WTC11 (cell line): Measurements from ENCODE around the gene PIGN. TPM values are rescaled to one million over a fixed set of nuclear protein-coding genes. Genes with fewer than 3 reads are reported as not detected.

Experiments used
- ATAC-seq: fragments of 200-7000 bp; cut with Tn5 transposase; 2 replicates; pipeline ENCODE4 v1.10.0; 2021; ENCODE audit warnings: mild to moderate bottlenecking, moderate library complexity
- CTCF ChIA-PET: fragments of 300-600 bp; sonication (Branson Sonifier 250); formaldehyde crosslinking; loops from one replicate; lab custom pipeline; 2021; ENCODE audit warnings: antibody characterized with exemption; lab: Charles Lee
- POLR2A ChIA-PET: fragments of 350-600 bp; sonication (Branson Sonifier 250); formaldehyde crosslinking; loops from one replicate; lab custom pipeline; 2021; ENCODE audit warnings: antibody characterized with exemption; lab: Charles Lee
- DNase-seq: peaks from one replicate; pipeline ENCODE4 v3.0.0; 2021; ENCODE audit warnings: low spot score
- H3K27ac Mint-ChIP-seq: 2 replicates; pipeline ENCODE4 v1.8.0; 2021; ENCODE audit warnings: mixed read lengths
- H3K27me3 Mint-ChIP-seq: 2 replicates; pipeline ENCODE4 v1.8.0; 2021; ENCODE audit warnings: low read depth, mild to moderate bottlenecking, moderate library complexity, mixed read lengths
- H3K36me3 Mint-ChIP-seq: 2 replicates; pipeline ENCODE4 v1.8.0; 2021; ENCODE audit warnings: mixed read lengths
- H3K4me1 Mint-ChIP-seq: 2 replicates; pipeline ENCODE4 v1.8.0; 2022; ENCODE audit warnings: mixed read lengths
- H3K4me3 Mint-ChIP-seq: 2 replicates; pipeline ENCODE4 v1.8.0; 2021; ENCODE audit warnings: mild to moderate bottlenecking, moderate library complexity, mixed read lengths
- H3K9me3 Mint-ChIP-seq: 2 replicates; pipeline ENCODE4 v1.8.0; 2021; ENCODE audit warnings: mixed read lengths
- AFF4 ChIP-seq: sonication (generic); formaldehyde crosslinking; IDR thresholded peaks from 2 replicates; pipeline ENCODE4 v1.8.1; 2023; ENCODE audit warnings: mild to moderate bottlenecking, missing genetic modification reagents, borderline replicate concordance
- ATF1 ChIP-seq: sonication (generic); formaldehyde crosslinking; IDR thresholded peaks from 2 replicates; pipeline ENCODE4 v1.8.1; 2023; ENCODE audit warnings: mild to moderate bottlenecking, moderate library complexity, missing genetic modification reagents
- ATF2 ChIP-seq: sonication (generic); formaldehyde crosslinking; IDR thresholded peaks from 2 replicates; pipeline ENCODE4 v1.8.1; 2022; ENCODE audit warnings: low read depth, missing genetic modification reagents, borderline replicate concordance
- CDX4 ChIP-seq: fragments of 250-450 bp; sonication (Bioruptor Pico); IDR thresholded peaks from 2 replicates; pipeline ENCODE4 v1.9.0; 2021; ENCODE audit warnings: moderate library complexity, mild to moderate bottlenecking, inconsistent platforms, borderline replicate concordance
- CREM ChIP-seq: sonication (generic); formaldehyde crosslinking; IDR thresholded peaks from 2 replicates; pipeline ENCODE4 v1.8.1; 2022; ENCODE audit warnings: mild to moderate bottlenecking, missing genetic modification reagents, moderate library complexity
- E2F4 ChIP-seq: sonication (generic); formaldehyde crosslinking; IDR thresholded peaks from 2 replicates; pipeline ENCODE4 v1.8.1; 2022; ENCODE audit warnings: low read depth, mild to moderate bottlenecking, moderate library complexity, missing genetic modification reagents, borderline replicate concordance
- ELF4 ChIP-seq: sonication (generic); formaldehyde crosslinking; IDR thresholded peaks from 2 replicates; pipeline ENCODE4 v1.8.1; 2022; ENCODE audit warnings: low read depth, mild to moderate bottlenecking, moderate library complexity, missing genetic modification reagents
- ERG ChIP-seq: fragments of 250-450 bp; sonication (Bioruptor Pico); IDR thresholded peaks from 2 replicates; pipeline ENCODE4 v1.8.0; 2021; ENCODE audit warnings: mild to moderate bottlenecking
- ETV6 ChIP-seq: sonication (generic); formaldehyde crosslinking; IDR thresholded peaks from 2 replicates; pipeline ENCODE4 v1.8.1; 2022; ENCODE audit warnings: mild to moderate bottlenecking, missing genetic modification reagents
- GRHL2 ChIP-seq: fragments of 250-450 bp; sonication (Bioruptor Pico); IDR thresholded peaks from 2 replicates; pipeline ENCODE4 v1.8.0; 2022; ENCODE audit warnings: mild to moderate bottlenecking, moderate library complexity; ENCODE audit not compliant: insufficient replicate concordance, severe bottlenecking
- HMGA2 ChIP-seq: fragments of 250-450 bp; sonication (Bioruptor Pico); IDR thresholded peaks from 2 replicates; pipeline ENCODE4 v1.4.0; 2021; ENCODE audit warnings: mild to moderate bottlenecking, moderate library complexity
- NFYB ChIP-seq: sonication (generic); formaldehyde crosslinking; conservative IDR thresholded peaks from 2 replicates; pipeline ENCODE4 v1.8.0; 2022; ENCODE audit warnings: low read depth, missing genetic modification reagents
- NR2C2 ChIP-seq: sonication (generic); formaldehyde crosslinking; IDR thresholded peaks from 2 replicates; pipeline ENCODE4 v1.8.0; 2022; ENCODE audit warnings: mild to moderate bottlenecking, missing genetic modification reagents
- PRRX2 ChIP-seq: fragments of 250-450 bp; sonication (Bioruptor Pico); IDR thresholded peaks from 2 replicates; pipeline ENCODE4 v1.8.0; 2021; ENCODE audit warnings: mild to moderate bottlenecking
- TCF7 ChIP-seq: sonication (generic); formaldehyde crosslinking; IDR thresholded peaks from 2 replicates; pipeline ENCODE4 v1.8.0; 2022; ENCODE audit warnings: mild to moderate bottlenecking, low read depth, missing genetic modification reagents, moderate library complexity
- TEAD1 ChIP-seq: sonication (generic); formaldehyde crosslinking; IDR thresholded peaks from 2 replicates; pipeline ENCODE4 v1.8.0; 2022; ENCODE audit warnings: mild to moderate bottlenecking, missing genetic modification reagents
- USF1 ChIP-seq: sonication (generic); formaldehyde crosslinking; IDR thresholded peaks from 2 replicates; pipeline ENCODE4 v1.8.0; 2022; ENCODE audit warnings: mild to moderate bottlenecking, missing genetic modification reagents
- USF2 ChIP-seq: sonication (generic); formaldehyde crosslinking; IDR thresholded peaks from 2 replicates; pipeline ENCODE4 v1.8.1; 2023; ENCODE audit warnings: mild to moderate bottlenecking, missing genetic modification reagents, moderate library complexity
- ZSCAN18 ChIP-seq: fragments of 250-450 bp; sonication (Bioruptor Pico); IDR thresholded peaks from 2 replicates; pipeline ENCODE4 v2.1.2; 2022; ENCODE audit warnings: mild to moderate bottlenecking, moderate library complexity
- total RNA-seq: library from RNA; stranded (reverse); gene quantifications from 3 replicates; pipeline ENCODE4 v1.2.3, GENCODE V29; 2021

The PIGN gene
- total RNA-seq, 1 experiment from 2014 or later, result 23.4 TPM

GRCh38 chr18:62205824-62206223 lies 19.0 kb upstream of the PIGN start:
- Mint-ChIP-seq H3K4me3 (no peak overlapping the region), H3K36me3 (peaks cover 4% of the 10 kb centered on the region; the same call in 1 of the 2 replicates), H3K9me3 (peaks cover 4% of the 10 kb centered on the region; the same call in 1 of the 2 replicates)
- POLR2A ChIA-PET, result no interaction called here
- ATAC-seq, result no peak
- DNase-seq, result no peak
- TF ChIP-seq ELF4, result no peak
- TF ChIP-seq, all 79 proteins: peak for 0
- H3K27me3 Mint-ChIP-seq, result no peaks in the 10 kb centered on the region
- no peak overlapping the region for H3K27ac Mint-ChIP-seq
- CTCF ChIA-PET, result no interaction called here
- peaks cover 3% of the 10 kb centered on the region; the same call in 1 of the 2 replicates for H3K4me1 Mint-ChIP-seq

GRCh38 chr18:62201870-62202269 lies 15.0 kb upstream of the PIGN start:
- H3K4me3 Mint-ChIP-seq, result no peak overlapping the region
- H3K27ac Mint-ChIP-seq, result no peak overlapping the region
- TF ChIP-seq AFF4 (no peak), TCF7 (no peak), ERG (no peak), ETV6 (CRISPR knock-in tag) (no peak), PRRX2 (CRISPR knock-in tag) (no peak), TEAD1 (CRISPR knock-in tag) (no peak), HMGA2 (CRISPR knock-in tag) (no peak), ATF2 (CRISPR knock-in tag) (no peak), ATF1 (CRISPR knock-in tag) (no peak), CDX4 (CRISPR knock-in tag) (no peak), USF1 (CRISPR knock-in tag) (no peak)
- H3K9me3 Mint-ChIP-seq, result no peaks in the 10 kb centered on the region
- no peaks in the 10 kb centered on the region for H3K36me3 Mint-ChIP-seq
- ATAC-seq (no peak), DNase-seq (no peak)
- H3K27me3 Mint-ChIP-seq, result no peaks in the 10 kb centered on the region
- CTCF ChIA-PET, result no interaction called here
- no peaks in the 10 kb centered on the region for H3K4me1 Mint-ChIP-seq
- POLR2A ChIA-PET, result no interaction called here

GRCh38 chr18:62200121-62200914 lies 13.5 kb upstream of the PIGN start:
- Mint-ChIP-seq H3K36me3 (no peaks in the 10 kb centered on the region), H3K9me3 (no peaks in the 10 kb centered on the region), H3K4me3 (no peak overlapping the region), H3K4me1 (no peaks in the 10 kb centered on the region), H3K27me3 (no peaks in the 10 kb centered on the region), H3K27ac (no peak overlapping the region)
- DNase-seq (no peak), ATAC-seq (no peak)
- POLR2A ChIA-PET, result interaction anchor here (0.7 kb wide), 1 partner anchor 13 kb away, joined by 4 read pairs; the partner anchor contains the start of genes PIGN and RELCH
- CTCF ChIA-PET, result interaction anchor here (1.4 kb wide), 1 partner anchor 49 kb away, joined by 5 read pairs; no protein-coding TSS in a partner anchor
- TF ChIP-seq GRHL2 (CRISPR knock-in tag), result no peak
- TF ChIP-seq ZSCAN18 (CRISPR knock-in tag), result no peak
- no peak for TF ChIP-seq USF2 (CRISPR knock-in tag)
- no peak for TF ChIP-seq E2F4 (CRISPR knock-in tag)
- no peak for TF ChIP-seq PRRX2 (CRISPR knock-in tag)
- no peak for TF ChIP-seq NR2C2
- no peak for TF ChIP-seq CREM (CRISPR knock-in tag)
- no peak for TF ChIP-seq NFYB (CRISPR knock-in tag)
